H9 (cell line): ENCODE measurements around the gene CNDP1. TPM values are rescaled to one million over a fixed set of nuclear protein-coding genes. Genes with fewer than 3 reads are reported as not detected.

ENCODE experiments used
- DNase-seq: peaks from one replicate; pipeline ENCODE4 v3.0.0-alpha.2; 2017
- H2AFZ ChIP-seq: one replicate; pipeline ENCODE4 v1.6.1; 2013; ENCODE audit warnings: mild to moderate bottlenecking, low read length, control low read depth, moderate library complexity
- H2AK5ac ChIP-seq: 2 replicates; pipeline ENCODE4 v1.6.1; 2013; ENCODE audit warnings: low read length, control low read depth, mixed read lengths; ENCODE audit not compliant: insufficient read length
- H2BK120ac ChIP-seq: one replicate; pipeline ENCODE4 v1.6.1; 2013; ENCODE audit warnings: low read depth, mild to moderate bottlenecking, low read length, control low read depth, inconsistent platforms; ENCODE audit not compliant: poor library complexity, severe bottlenecking
- H2BK12ac ChIP-seq: 2 replicates; pipeline ENCODE4 v1.6.1; 2013; ENCODE audit warnings: low read length, control low read depth, mixed read lengths, low read depth; ENCODE audit not compliant: insufficient read length
- H2BK15ac ChIP-seq: 2 replicates; pipeline ENCODE4 v1.6.1; 2013; ENCODE audit warnings: low read depth, low read length, control low read depth
- H2BK20ac ChIP-seq: one replicate; pipeline ENCODE4 v1.6.1; 2013; ENCODE audit warnings: low read depth, mild to moderate bottlenecking, low read length, control low read depth, inconsistent platforms; ENCODE audit not compliant: poor library complexity, severe bottlenecking
- H2BK5ac ChIP-seq: 2 replicates; pipeline ENCODE4 v1.6.1; 2013; ENCODE audit warnings: low read length, control low read depth, mixed read lengths; ENCODE audit not compliant: insufficient read length
- H3K14ac ChIP-seq: 2 replicates; pipeline ENCODE4 v1.6.1; 2013; ENCODE audit warnings: low read length, control low read depth; ENCODE audit not compliant: insufficient read depth
- H3K18ac ChIP-seq: 2 replicates; pipeline ENCODE4 v1.6.1; 2013; ENCODE audit warnings: low read depth, mild to moderate bottlenecking, mixed read lengths, low read length, control low read depth; ENCODE audit not compliant: insufficient read length
- H3K23ac ChIP-seq: 2 replicates; pipeline ENCODE4 v1.6.1; 2013; ENCODE audit warnings: low read length, control low read depth, mixed read lengths, low read depth; ENCODE audit not compliant: insufficient read length
- H3K23me2 ChIP-seq: 2 replicates; pipeline ENCODE4 v1.6.1; 2013; ENCODE audit warnings: low read depth, mild to moderate bottlenecking, mixed read lengths, low read length, control low read depth; ENCODE audit not compliant: insufficient read length, poor library complexity, severe bottlenecking
- H3K27ac ChIP-seq: 2 replicates; pipeline ENCODE4 v1.5.1; 2013; ENCODE audit warnings: low read length, control low read depth, mixed read lengths, low read depth; ENCODE audit not compliant: insufficient read length
- H3K27me3 ChIP-seq: 2 replicates; pipeline ENCODE4 v1.6.1; 2013; ENCODE audit warnings: low read length, control low read depth, inconsistent platforms; ENCODE audit not compliant: insufficient read depth
- H3K4ac ChIP-seq: 2 replicates; pipeline ENCODE4 v1.6.1; 2013; ENCODE audit warnings: low read depth, mild to moderate bottlenecking, control low read depth, inconsistent platforms, low read length, moderate library complexity
- H3K4me1 ChIP-seq: 2 replicates; pipeline ENCODE4 v1.6.1; 2013; ENCODE audit warnings: low read length, control low read depth, inconsistent platforms; ENCODE audit not compliant: insufficient read depth
- H3K4me2 ChIP-seq: 2 replicates; pipeline ENCODE4 v1.6.1; 2013; ENCODE audit warnings: low read length, control low read depth, mixed read lengths; ENCODE audit not compliant: insufficient read length, insufficient read depth
- H3K56ac ChIP-seq: 2 replicates; pipeline ENCODE4 v1.6.1; 2013; ENCODE audit warnings: low read depth, mild to moderate bottlenecking, mixed read lengths, low read length, control low read depth; ENCODE audit not compliant: insufficient read length
- H3K79me1 ChIP-seq: 2 replicates; pipeline ENCODE4 v1.6.1; 2013; ENCODE audit warnings: low read depth, mild to moderate bottlenecking, moderate library complexity, low read length, control low read depth, inconsistent platforms; ENCODE audit not compliant: insufficient read depth, poor library complexity, severe bottlenecking
- H3K79me2 ChIP-seq: 2 replicates; pipeline ENCODE4 v1.6.1; 2013; ENCODE audit warnings: low read length, control low read depth, inconsistent platforms; ENCODE audit not compliant: insufficient read depth
- H3K9ac ChIP-seq: 2 replicates; pipeline ENCODE4 v1.6.1; 2013; ENCODE audit warnings: low read length, control low read depth, mixed read lengths; ENCODE audit not compliant: insufficient read length; ENCODE audit errors: extremely low read depth
- H3K9me3 ChIP-seq: one replicate; pipeline ENCODE4 v1.6.1; 2013; ENCODE audit warnings: low read depth, low read length, inconsistent platforms; ENCODE audit not compliant: control insufficient read depth
- H3T11ph ChIP-seq: one replicate; pipeline ENCODE4 v1.6.1; 2013; ENCODE audit warnings: mild to moderate bottlenecking, low read length, control low read depth, inconsistent platforms
- H4K20me1 ChIP-seq: one replicate; pipeline ENCODE4 v1.6.1; 2013; ENCODE audit not compliant: control insufficient read depth, insufficient read length, insufficient read depth
- H4K5ac ChIP-seq: 2 replicates; pipeline ENCODE4 v1.6.1; 2013; ENCODE audit warnings: low read depth, mild to moderate bottlenecking, mixed read lengths, low read length, control low read depth; ENCODE audit not compliant: insufficient read length
- H4K8ac ChIP-seq: replicated peaks from 2 replicates; pipeline ENCODE4 v1.6.1; 2013; ENCODE audit warnings: low read length, control low read depth, mixed read lengths, low read depth; ENCODE audit not compliant: insufficient read length
- H4K91ac ChIP-seq: 2 replicates; pipeline ENCODE4 v1.6.1; 2013; ENCODE audit warnings: low read depth, mild to moderate bottlenecking, moderate library complexity, mixed read lengths, low read length, control low read depth; ENCODE audit not compliant: insufficient read length
- H3K27ac Mint-ChIP-seq, 3 experiments: 2 replicates in 2 of 3; 3 replicates in 1 of 3; pipeline ENCODE4 v1.8.0; 2020 to 2021; ENCODE audit warnings: mixed read lengths in 3 of 3, mild to moderate bottlenecking in 1 of 3, moderate library complexity in 1 of 3
- H3K27me3 Mint-ChIP-seq: 2 replicates; pipeline ENCODE4 v1.8.0; 2021; ENCODE audit warnings: low read depth, mild to moderate bottlenecking, moderate library complexity, mixed read lengths
- H3K36me3 Mint-ChIP-seq, 3 experiments: 2 replicates in 2 of 3; 3 replicates in 1 of 3; pipeline ENCODE4 v1.8.0; 2020 to 2021; ENCODE audit warnings: low read depth in 3 of 3, mixed read lengths in 3 of 3; ENCODE audit not compliant: insufficient read depth in 1 of 3
- H3K4me1 Mint-ChIP-seq, 2 experiments: 2 replicates each; pipeline ENCODE4 v1.8.0; 2020; ENCODE audit warnings: mixed read lengths in 2 of 2
- H3K4me3 Mint-ChIP-seq, 2 experiments: 2 replicates in 1 of 2; 3 replicates in 1 of 2; pipeline ENCODE4 v1.8.0; 2020 to 2021; ENCODE audit warnings: mild to moderate bottlenecking in 2 of 2, mixed read lengths in 2 of 2, moderate library complexity in 1 of 2
- H3K9me3 Mint-ChIP-seq, 2 experiments: 2 replicates in 1 of 2; 3 replicates in 1 of 2; pipeline ENCODE4 v1.8.0; 2020; ENCODE audit warnings: mild to moderate bottlenecking in 2 of 2, mixed read lengths in 2 of 2, moderate library complexity in 1 of 2
- WGBS: extraction: QIAGEN DNeasy Blood & Tissue Kit; methylation state at CpG from one replicate; pipeline ENCODE4 v1.1.7; 2013; ENCODE audit warnings: missing lambda C conversion rate, low lambda C conversion rate, mixed read lengths; ENCODE audit not compliant: insufficient read length; ENCODE audit errors: extremely low coverage; 5-methylcytosine and 5-hydroxymethylcytosine counted together
- total RNA-seq: library from RNA; stranded (reverse); gene quantifications from 2 replicates; pipeline ENCODE4 v1.2.1, GENCODE V29; 2021
- TF ChIP-seq, protein P1 (sequence below): fragments of 200-600 bp; sonication (generic); conservative IDR thresholded peaks from 3 replicates; pipeline ENCODE4 v1.8.0; 2021; ENCODE audit warnings: antibody characterized with exemption, mild to moderate bottlenecking

CNDP1 gene
- total RNA-seq, 1 experiment from 2014 or later, result not detected

DNA sequence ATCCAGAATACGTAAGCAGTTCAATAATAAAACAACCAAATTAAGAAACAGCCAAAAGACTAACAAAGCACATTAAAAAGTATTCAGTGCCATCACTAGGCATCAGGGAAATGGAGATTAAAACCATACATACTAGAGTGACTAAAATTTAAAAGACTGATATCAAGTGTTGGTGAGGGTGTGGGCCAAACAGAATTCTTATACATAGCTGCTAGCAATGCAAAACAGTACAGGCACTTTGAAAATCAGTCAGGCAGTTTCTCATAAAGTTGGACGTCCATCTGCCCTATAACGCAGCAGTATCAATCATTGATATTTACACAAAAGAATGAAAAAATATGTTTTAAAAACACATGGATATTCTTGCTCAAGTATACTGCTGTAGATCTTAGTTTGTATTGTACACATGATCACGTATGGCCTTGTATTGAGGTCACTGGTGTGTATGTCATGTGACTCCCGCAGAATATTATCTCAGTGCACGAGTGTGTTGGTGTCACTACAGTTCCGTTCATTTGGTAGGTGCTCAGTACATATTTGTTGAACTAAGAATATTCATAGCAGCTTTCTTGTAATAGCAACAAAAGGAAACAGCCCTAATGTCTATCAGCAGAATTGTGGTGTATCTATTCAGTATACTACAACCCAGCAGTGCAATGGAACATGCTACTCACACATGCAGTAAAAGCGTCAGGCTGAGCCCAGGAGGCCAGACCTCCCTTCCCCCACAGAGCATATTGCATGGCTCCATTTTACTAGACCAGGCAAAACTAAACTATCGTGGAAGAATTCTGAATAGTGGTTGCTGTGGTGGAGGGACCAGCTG lies 92.0 kb downstream of the CNDP1 start:
- Histone ChIP-seq H3K4ac (no peak overlapping the region), H3T11ph (no peak overlapping the region), H3K23me2 (no peaks in the 10 kb centered on the region), H2BK15ac (no peak overlapping the region), H3K27me3 (no peaks in the 10 kb centered on the region), H3K14ac (no peak overlapping the region), H3K4me1 (peaks cover 5% of the 10 kb centered on the region; the same call in 1 of the 2 replicates), H3K4me2 (no peak overlapping the region), H2BK20ac (no peak overlapping the region), H3K18ac (no peak overlapping the region), H2BK5ac (no peak overlapping the region), H2AFZ (no peak overlapping the region), H2BK12ac (no peak overlapping the region), H4K91ac (no peak overlapping the region), H4K5ac (no peak overlapping the region), H3K9ac (no peak overlapping the region), H3K56ac (no peak overlapping the region), H4K20me1 (no peaks in the 10 kb centered on the region), H2BK120ac (no peak overlapping the region), H4K8ac (no peak overlapping the region), H3K79me2 (no peaks in the 10 kb centered on the region; the same call in 1 of the 2 replicates), H3K23ac (no peak overlapping the region), H3K27ac (no peak overlapping the region), H2AK5ac (no peak overlapping the region), H3K9me3 (no peaks in the 10 kb centered on the region), H3K79me1 (no peaks in the 10 kb centered on the region)
- Mint-ChIP-seq H3K4me1 (peaks cover 0 to 4% of the 10 kb centered on the region in 2 experiments; a peak in 3 of 4 replicates), H3K4me3 (no peak overlapping the region), H3K27ac (no peak overlapping the region), H3K27me3 (no peaks in the 10 kb centered on the region), H3K36me3 (no peaks in the 10 kb centered on the region), H3K9me3 (no peaks in the 10 kb centered on the region)
- TF ChIP-seq, protein P1, sequence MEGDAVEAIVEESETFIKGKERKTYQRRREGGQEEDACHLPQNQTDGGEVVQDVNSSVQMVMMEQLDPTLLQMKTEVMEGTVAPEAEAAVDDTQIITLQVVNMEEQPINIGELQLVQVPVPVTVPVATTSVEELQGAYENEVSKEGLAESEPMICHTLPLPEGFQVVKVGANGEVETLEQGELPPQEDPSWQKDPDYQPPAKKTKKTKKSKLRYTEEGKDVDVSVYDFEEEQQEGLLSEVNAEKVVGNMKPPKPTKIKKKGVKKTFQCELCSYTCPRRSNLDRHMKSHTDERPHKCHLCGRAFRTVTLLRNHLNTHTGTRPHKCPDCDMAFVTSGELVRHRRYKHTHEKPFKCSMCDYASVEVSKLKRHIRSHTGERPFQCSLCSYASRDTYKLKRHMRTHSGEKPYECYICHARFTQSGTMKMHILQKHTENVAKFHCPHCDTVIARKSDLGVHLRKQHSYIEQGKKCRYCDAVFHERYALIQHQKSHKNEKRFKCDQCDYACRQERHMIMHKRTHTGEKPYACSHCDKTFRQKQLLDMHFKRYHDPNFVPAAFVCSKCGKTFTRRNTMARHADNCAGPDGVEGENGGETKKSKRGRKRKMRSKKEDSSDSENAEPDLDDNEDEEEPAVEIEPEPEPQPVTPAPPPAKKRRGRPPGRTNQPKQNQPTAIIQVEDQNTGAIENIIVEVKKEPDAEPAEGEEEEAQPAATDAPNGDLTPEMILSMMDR, result no peak
- DNase-seq, result no peak
- no CpG with 5 or more reads among the region's 9 CpGs for WGBS
